Activated CD4-positive, alpha-beta T cell treated with anti-CD3 and anti-CD28 coated beads, Interleukin-2, Interleukin-6, amounts not matched to agents 100 ng/mL and 50 ng/mL, durations not matched to agents 16 hours and 8 hours (primary cell): ENCODE results near the gene MAT2B.

ENCODE experiments used
- DNase-seq: peaks from one replicate; pipeline ENCODE4 v3.0.0-alpha.2; 2020

Gene MAT2B

GRCh38 chr5:163505368-163506094 lies at the start of gene MAT2B:
TSS of gene MAT2B (plus strand) at chr5:163505619. CDS start at chr5:163505687, 68 bp downstream.
- DNase-seq = peak; percentile 97

DNA sequence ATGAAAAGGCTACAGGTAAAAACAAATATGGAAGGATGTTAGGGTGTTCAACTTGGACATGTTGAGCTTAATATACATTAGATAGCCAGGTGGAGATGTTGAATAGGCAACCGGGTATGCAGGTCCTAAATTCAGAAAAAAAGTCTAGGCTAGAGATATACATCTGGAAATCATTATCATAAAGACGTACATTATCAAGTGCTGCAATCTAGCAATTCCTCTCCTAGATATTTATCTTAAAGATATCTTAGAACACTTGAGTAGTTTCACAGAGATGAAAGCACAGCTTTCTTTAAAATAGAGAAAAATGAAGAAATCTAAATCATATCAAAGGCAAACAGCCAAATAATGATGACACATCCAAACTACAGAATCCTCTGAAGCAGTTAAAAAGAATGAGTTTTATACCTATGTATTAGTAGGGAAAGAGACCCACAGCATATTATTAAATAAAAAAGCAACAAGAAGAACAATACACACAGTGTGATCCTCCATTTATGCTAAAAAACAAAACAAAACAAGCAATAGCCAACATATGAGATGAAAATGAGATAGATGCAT lies 49.3 kb upstream of the MAT2B start:
- no peak for DNase-seq

GRCh38 chr5:163456840-163457239 lies 48.6 kb upstream of the MAT2B start:
- no peak for DNase-seq

DNA sequence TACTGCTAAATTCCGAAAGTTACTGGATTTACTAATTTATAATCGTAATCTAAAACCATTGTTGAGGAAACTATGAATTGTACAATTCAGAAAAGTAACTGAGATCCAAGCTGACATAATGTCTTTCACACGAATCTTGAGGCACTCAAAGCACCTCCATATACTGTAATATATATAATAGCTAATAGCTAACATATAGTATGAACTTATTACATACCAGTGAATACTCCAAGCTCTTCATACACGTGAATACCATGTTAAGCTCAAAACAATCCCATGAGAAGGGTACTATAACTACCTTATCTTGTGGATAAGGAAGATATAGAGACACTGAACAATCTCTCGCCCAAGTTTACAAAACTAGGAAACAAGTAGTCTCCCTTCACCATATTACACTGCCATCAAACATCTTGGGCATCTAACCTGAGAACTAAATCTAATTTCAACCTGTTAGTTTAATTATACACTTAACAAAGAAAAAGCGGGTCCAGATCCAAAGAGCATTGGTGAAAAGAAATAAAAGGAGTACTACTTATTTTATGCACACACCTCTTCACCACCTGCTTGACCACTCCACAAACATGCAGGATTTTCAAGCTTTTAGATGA lies 46.5 kb upstream of the MAT2B start:
- DNase-seq = no peak

- DNase-seq = no peak
Observed at GRCh38 chr5:163459462-163459818, 46.0 kb upstream of the MAT2B start.

- peak; percentile 98 for DNase-seq
Observed at GRCh38 chr5:163459819-163460561, 45.4 kb upstream of the MAT2B start, which contains the start of gene NUDCD2. TSS of gene NUDCD2 (minus strand) at chr5:163460102. CDS start at chr5:163460050, 52 bp downstream.

- no peak for DNase-seq
Observed at GRCh38 chr5:163460562-163461171, 44.8 kb upstream of the MAT2B start, which contains the start of gene HMMR. TSS of gene HMMR (plus strand) at chr5:163460632. CDS start at chr5:163460693, 61 bp downstream.

- no peak for DNase-seq
Observed at GRCh38 chr5:163463063-163463435, 42.4 kb upstream of the MAT2B start.

GRCh38 chr5:163467682-163468081 lies 37.7 kb upstream of the MAT2B start:
- no peak for DNase-seq

GRCh38 chr5:163473635-163474243 lies 31.7 kb upstream of the MAT2B start:
- DNase-seq = no peak

- no peak for DNase-seq
Observed at GRCh38 chr5:163475411-163475810, 30.0 kb upstream of the MAT2B start.

GRCh38 chr5:163478126-163478981 lies 27.1 kb upstream of the MAT2B start:
- DNase-seq = no peak

GRCh38 chr5:163478982-163479271 lies 26.5 kb upstream of the MAT2B start:
- DNase-seq = no peak

- DNase-seq = no peak
Observed at GRCh38 chr5:163489055-163489744, 16.2 kb upstream of the MAT2B start.

DNA sequence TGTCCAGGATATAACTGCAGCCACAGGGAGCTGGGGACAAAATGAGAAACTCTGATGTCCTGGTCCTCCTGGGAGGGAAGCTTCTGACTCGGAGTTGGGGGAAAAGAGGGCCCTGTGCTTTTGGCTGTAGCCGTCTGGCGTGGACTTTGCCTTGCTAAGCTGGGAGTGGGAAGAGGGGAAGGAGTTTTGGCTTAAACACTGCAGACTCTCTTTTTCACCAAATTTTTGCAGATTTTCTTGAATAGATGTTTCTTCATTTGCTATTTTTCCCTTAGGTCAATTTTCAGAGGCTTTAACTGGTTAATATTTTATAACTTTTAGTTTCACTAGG lies 15.7 kb upstream of the MAT2B start:
- DNase-seq = no peak

GRCh38 chr5:163496286-163496685 lies 9.1 kb upstream of the MAT2B start:
- no peak for DNase-seq

- DNase-seq = no peak
Observed at GRCh38 chr5:163497315-163497714, 8.1 kb upstream of the MAT2B start.

DNA sequence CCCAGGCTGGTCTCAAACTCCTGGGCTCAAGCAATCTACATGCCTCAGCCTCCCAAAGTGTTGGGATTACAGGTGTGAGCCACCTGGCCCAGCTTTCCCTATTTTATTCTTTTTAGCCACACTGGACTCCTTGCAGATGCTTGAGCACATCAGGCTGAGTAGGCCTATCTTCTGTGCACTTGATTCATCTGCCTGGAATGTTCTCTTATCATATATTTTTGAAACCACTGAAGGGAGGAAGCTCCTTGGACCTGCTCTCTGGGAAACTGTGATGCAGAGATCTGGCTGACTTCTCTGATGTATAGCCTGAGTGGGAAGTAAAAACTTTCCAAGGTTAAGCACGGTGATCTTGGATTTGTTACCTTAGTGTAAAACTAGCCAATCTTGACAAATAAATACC lies 6.5 kb upstream of the MAT2B start:
- no peak for DNase-seq

DNA sequence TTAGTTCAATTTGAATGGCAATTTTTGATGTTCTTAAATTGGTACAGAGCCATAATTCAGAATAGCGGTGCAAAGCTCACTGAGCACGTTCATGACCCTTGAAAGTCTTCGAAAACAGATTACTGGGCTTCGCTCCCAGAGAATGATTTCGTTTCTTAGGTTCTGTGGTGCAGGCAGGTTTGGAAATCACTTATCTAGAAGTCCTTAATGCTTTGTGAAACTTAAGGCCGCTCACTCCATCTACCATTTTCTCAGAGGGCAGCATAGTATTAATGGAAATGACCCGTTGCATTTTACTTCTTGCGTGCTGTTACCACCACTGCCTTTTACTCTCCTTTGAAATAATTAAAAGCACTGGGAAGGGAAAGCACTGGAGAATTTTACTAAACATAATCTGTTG lies 2.9 kb upstream of the MAT2B start:
- no peak for DNase-seq

- peak; percentile 63 for DNase-seq
Observed at GRCh38 chr5:163503106-163504078, 2.0 kb upstream of the MAT2B start.
